DOHH2 (cell line): ENCODE results near the gene PLXNA2.

Source experiments
- CTCF ChIP-seq: fragments of 200-600 bp; sonication (generic); IDR thresholded peaks from one replicate; pipeline ENCODE4 v1.5.1; 2014; ENCODE audit warnings: antibody characterized with exemption, mild to moderate bottlenecking, low read depth, low read length; ENCODE audit not compliant: poor library complexity, severe bottlenecking
- EZH2phosphoT487 ChIP-seq: fragments of 200-600 bp; sonication (generic); IDR thresholded peaks from 2 replicates; pipeline ENCODE4 v1.6.1; 2017; ENCODE audit warnings: borderline replicate concordance, mild to moderate bottlenecking, antibody characterized with exemption, low read length, moderate library complexity, mixed read lengths

- no peak for TF ChIP-seq EZH2phosphoT487
- TF ChIP-seq CTCF = no peak
Measured at GRCh38 chr1:208010487-208011071, 233.6 kb downstream of the PLXNA2 start.
